Astrocyte (in vitro differentiated cells and primary cell): ENCODE data around the gene SPOPL. TPM values are rescaled to one million over a fixed set of nuclear protein-coding genes. Genes with fewer than 3 reads are reported as not detected.

Experiments
- DNase-seq: peaks from one replicate; pipeline ENCODE4 v3.0.0-alpha.2; 2010; ENCODE audit warnings: low read depth
- FAIRE-seq: peaks from 2 replicates; lab custom pipeline; 2011; peaks lifted over from hg19 to GRCh38; lab: Jason Lieb, UNC
- H2AFZ ChIP-seq: 2 replicates; pipeline ENCODE4 v1.6.0; 2012; ENCODE audit warnings: low read depth, low read length, inconsistent platforms
- H3K27ac ChIP-seq: 2 replicates; pipeline ENCODE4 v1.5.1; 2011; ENCODE audit warnings: low read depth, low read length, inconsistent platforms
- H3K27me3 ChIP-seq: 2 replicates; pipeline ENCODE4 v1.6.0; 2011; ENCODE audit warnings: low read length, inconsistent platforms; ENCODE audit not compliant: insufficient read depth
- H3K36me3 ChIP-seq: 2 replicates; pipeline ENCODE4 v1.5.1; 2011; ENCODE audit warnings: low read length, inconsistent platforms; ENCODE audit not compliant: insufficient read depth
- H3K4me1 ChIP-seq: 2 replicates; pipeline ENCODE4 v1.5.1; 2011; ENCODE audit warnings: low read length, inconsistent platforms; ENCODE audit not compliant: insufficient read depth
- H3K4me2 ChIP-seq: 2 replicates; pipeline ENCODE4 v1.6.0; 2012; ENCODE audit warnings: low read length, inconsistent platforms
- H3K4me3 ChIP-seq: 2 replicates; pipeline ENCODE4 v1.5.1; 2011; ENCODE audit warnings: low read depth, mild to moderate bottlenecking, low read length, inconsistent platforms; ENCODE audit not compliant: insufficient read depth
- H3K79me2 ChIP-seq: 2 replicates; pipeline ENCODE4 v1.6.0; 2012; ENCODE audit warnings: mild to moderate bottlenecking, low read length, inconsistent platforms; ENCODE audit not compliant: insufficient read depth
- H3K9ac ChIP-seq: 2 replicates; pipeline ENCODE4 v1.6.0; 2012; ENCODE audit warnings: mild to moderate bottlenecking, low read length, inconsistent platforms
- H3K9me3 ChIP-seq: 2 replicates; pipeline ENCODE4 v1.5.1; 2012; ENCODE audit warnings: low read depth, mild to moderate bottlenecking, low read length, inconsistent platforms; ENCODE audit not compliant: insufficient read depth
- H4K20me1 ChIP-seq: 2 replicates; pipeline ENCODE4 v1.6.0; 2012; ENCODE audit warnings: low read length, inconsistent platforms; ENCODE audit not compliant: insufficient read depth
- H3K27ac Mint-ChIP-seq: one replicate; pipeline ENCODE4 v1.8.0; 2021; ENCODE audit warnings: mild to moderate bottlenecking, mixed read lengths; ENCODE audit not compliant: unreplicated experiment
- H3K27me3 Mint-ChIP-seq: one replicate; pipeline ENCODE4 v1.8.0; 2021; ENCODE audit warnings: low read depth, mixed read lengths; ENCODE audit not compliant: unreplicated experiment
- H3K36me3 Mint-ChIP-seq: one replicate; pipeline ENCODE4 v1.8.0; 2021; ENCODE audit warnings: low read depth, mixed read lengths; ENCODE audit not compliant: unreplicated experiment
- H3K4me1 Mint-ChIP-seq: one replicate; pipeline ENCODE4 v1.8.0; 2021; ENCODE audit warnings: low read depth, mixed read lengths; ENCODE audit not compliant: unreplicated experiment
- H3K4me3 Mint-ChIP-seq: one replicate; pipeline ENCODE4 v1.8.0; 2021; ENCODE audit warnings: mild to moderate bottlenecking, moderate library complexity, mixed read lengths; ENCODE audit not compliant: unreplicated experiment
- H3K9me3 Mint-ChIP-seq: one replicate; pipeline ENCODE4 v1.8.0; 2021; ENCODE audit warnings: mild to moderate bottlenecking, mixed read lengths; ENCODE audit not compliant: unreplicated experiment
- EZH2 ChIP-seq: IDR thresholded peaks from 2 replicates; pipeline ENCODE4 v1.6.1; 2012; ENCODE audit warnings: mild to moderate bottlenecking, low read length, inconsistent platforms; ENCODE audit not compliant: insufficient read depth
- total RNA-seq: library from RNA; stranded (reverse); gene quantifications from 2 replicates; pipeline ENCODE4 v1.2.1, GENCODE V29; 2021
- TF ChIP-seq, protein P1 (sequence below): IDR thresholded peaks from 2 replicates; pipeline ENCODE4 v1.5.1; 2011; ENCODE audit warnings: low read depth, mild to moderate bottlenecking, inconsistent platforms, low read length, moderate library complexity; ENCODE audit not compliant: insufficient read depth

Gene SPOPL
- total RNA-seq, 1 donor from 2014 or later: 23.2 TPM

DNA sequence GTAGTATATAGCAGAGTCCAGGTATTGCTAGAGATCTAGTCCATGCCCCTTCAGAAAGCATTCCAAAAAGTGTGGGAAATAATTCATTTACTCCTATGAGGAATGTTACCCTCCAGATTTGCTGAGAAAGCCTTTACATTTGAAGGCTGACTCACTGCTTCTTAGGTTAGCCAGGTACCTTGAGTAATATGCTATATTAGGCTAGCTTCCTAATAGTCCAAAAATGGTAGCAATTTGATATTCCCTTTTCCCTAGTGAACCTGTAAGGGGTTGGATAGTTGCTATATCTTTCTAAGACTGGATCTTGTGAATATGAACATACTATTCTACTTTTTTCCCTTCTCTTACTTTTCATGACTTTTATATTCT, 63.6 kb downstream of the SPOPL start:
- Mint-ChIP-seq H3K36me3 (peaks cover 6% of the 10 kb centered on the region), H3K4me3 (no peak overlapping the region), H3K4me1 (no peaks in the 10 kb centered on the region), H3K27ac (no peak overlapping the region), H3K9me3 (no peaks in the 10 kb centered on the region), H3K27me3 (no peaks in the 10 kb centered on the region)
- Histone ChIP-seq H3K4me1 (no peaks in the 10 kb centered on the region), H3K4me3 (no peak overlapping the region), H3K36me3 (no peaks in the 10 kb centered on the region), H3K9ac (no peak overlapping the region), H3K27me3 (no peaks in the 10 kb centered on the region), H3K27ac (no peak overlapping the region), H3K9me3 (no peaks in the 10 kb centered on the region), H4K20me1 (no peaks in the 10 kb centered on the region), H3K4me2 (no peak overlapping the region), H3K79me2 (no peaks in the 10 kb centered on the region), H2AFZ (no peak overlapping the region)
- no peak for TF ChIP-seq EZH2
- FAIRE-seq: no peak
- DNase-seq: no peak

DNA sequence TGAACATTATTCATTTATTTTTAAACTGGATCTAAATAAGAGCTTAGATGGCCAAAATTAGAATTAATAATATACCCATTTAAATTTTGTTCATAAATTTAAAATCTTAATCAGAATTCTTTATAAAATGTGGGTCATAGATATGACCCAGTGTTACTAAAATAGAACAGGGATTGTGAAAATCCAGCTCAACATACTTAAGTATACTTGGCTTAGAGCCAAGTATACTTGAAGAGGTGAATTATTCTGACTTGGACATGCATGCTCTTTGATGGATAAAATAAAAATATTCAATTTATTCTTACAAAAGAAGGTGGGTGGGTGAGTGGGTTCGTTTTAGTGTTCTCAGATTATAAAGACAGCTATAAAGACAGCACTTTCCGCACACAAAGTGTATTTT, 70.7 kb downstream of the SPOPL start:
- no peaks in the 10 kb centered on the region for H3K4me1 ChIP-seq
- no peaks in the 10 kb centered on the region for H4K20me1 ChIP-seq
- no peaks in the 10 kb centered on the region for H3K4me1 Mint-ChIP-seq
- no peak overlapping the region for H2AFZ ChIP-seq
- no peaks in the 10 kb centered on the region for H3K79me2 ChIP-seq
- no peak overlapping the region for H3K4me2 ChIP-seq
- no peak for TF ChIP-seq EZH2
- TF ChIP-seq, protein P1, sequence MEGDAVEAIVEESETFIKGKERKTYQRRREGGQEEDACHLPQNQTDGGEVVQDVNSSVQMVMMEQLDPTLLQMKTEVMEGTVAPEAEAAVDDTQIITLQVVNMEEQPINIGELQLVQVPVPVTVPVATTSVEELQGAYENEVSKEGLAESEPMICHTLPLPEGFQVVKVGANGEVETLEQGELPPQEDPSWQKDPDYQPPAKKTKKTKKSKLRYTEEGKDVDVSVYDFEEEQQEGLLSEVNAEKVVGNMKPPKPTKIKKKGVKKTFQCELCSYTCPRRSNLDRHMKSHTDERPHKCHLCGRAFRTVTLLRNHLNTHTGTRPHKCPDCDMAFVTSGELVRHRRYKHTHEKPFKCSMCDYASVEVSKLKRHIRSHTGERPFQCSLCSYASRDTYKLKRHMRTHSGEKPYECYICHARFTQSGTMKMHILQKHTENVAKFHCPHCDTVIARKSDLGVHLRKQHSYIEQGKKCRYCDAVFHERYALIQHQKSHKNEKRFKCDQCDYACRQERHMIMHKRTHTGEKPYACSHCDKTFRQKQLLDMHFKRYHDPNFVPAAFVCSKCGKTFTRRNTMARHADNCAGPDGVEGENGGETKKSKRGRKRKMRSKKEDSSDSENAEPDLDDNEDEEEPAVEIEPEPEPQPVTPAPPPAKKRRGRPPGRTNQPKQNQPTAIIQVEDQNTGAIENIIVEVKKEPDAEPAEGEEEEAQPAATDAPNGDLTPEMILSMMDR: no peak
- DNase-seq (no peak), FAIRE-seq (no peak)
- peaks cover 10% of the 10 kb centered on the region for H3K36me3 Mint-ChIP-seq
- H3K27ac ChIP-seq: no peak overlapping the region
- no peaks in the 10 kb centered on the region for H3K27me3 ChIP-seq
- no peaks in the 10 kb centered on the region for H3K9me3 ChIP-seq
- H3K9ac ChIP-seq: no peak overlapping the region
- H3K27ac Mint-ChIP-seq: no peak overlapping the region
- H3K27me3 Mint-ChIP-seq: no peaks in the 10 kb centered on the region
- H3K36me3 ChIP-seq: no peaks in the 10 kb centered on the region
- H3K4me3 ChIP-seq: no peak overlapping the region
- H3K9me3 Mint-ChIP-seq: peaks cover 5% of the 10 kb centered on the region
- H3K4me3 Mint-ChIP-seq: no peak overlapping the region

DNA sequence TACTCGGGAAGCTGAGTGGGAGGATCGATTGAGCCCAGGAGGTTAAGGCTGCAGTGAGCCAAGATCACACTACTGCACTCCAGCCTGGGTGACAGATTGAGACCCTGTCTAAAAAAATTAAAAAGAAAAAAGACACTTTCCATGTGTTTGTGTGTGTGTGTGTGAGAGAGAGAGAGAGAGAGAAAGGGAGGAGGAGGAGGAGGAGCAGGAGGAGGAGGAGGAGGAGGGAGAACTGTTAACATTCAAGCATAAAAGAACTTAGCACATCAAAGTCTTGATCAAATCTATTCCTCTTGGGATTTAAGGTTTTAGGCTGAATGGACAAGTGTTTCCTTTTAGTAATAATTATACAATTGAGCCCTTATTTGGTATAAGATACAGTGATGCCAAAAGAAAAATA, 75.5 kb downstream of the SPOPL start:
- Histone ChIP-seq H3K9ac (no peak overlapping the region), H3K79me2 (no peaks in the 10 kb centered on the region), H2AFZ (no peak overlapping the region), H3K27ac (no peak overlapping the region), H3K4me1 (no peaks in the 10 kb centered on the region), H3K27me3 (no peaks in the 10 kb centered on the region), H3K4me3 (no peak overlapping the region), H3K36me3 (no peaks in the 10 kb centered on the region), H4K20me1 (no peaks in the 10 kb centered on the region), H3K4me2 (no peak overlapping the region), H3K9me3 (no peaks in the 10 kb centered on the region)
- Mint-ChIP-seq H3K4me3 (no peak overlapping the region), H3K36me3 (peaks cover 10% of the 10 kb centered on the region), H3K27me3 (no peaks in the 10 kb centered on the region), H3K4me1 (no peaks in the 10 kb centered on the region), H3K27ac (no peak overlapping the region), H3K9me3 (peaks cover 5% of the 10 kb centered on the region)
- DNase-seq: no peak
- TF ChIP-seq, protein P1: no peak
- TF ChIP-seq EZH2: no peak
- FAIRE-seq: no peak
